Measurements from ENCODE around the gene SLC15A2.

The SLC15A2 gene

GRCh38 chr3:121988146-121988545, 93.9 kb downstream of the SLC15A2 start:
- no peak for DNase-seq

- DNase-seq = no peak
Observed at GRCh38 chr3:121989943-121990342, 95.7 kb downstream of the SLC15A2 start.

- DNase-seq = no peak
Observed at GRCh38 chr3:121992601-121993560, 98.7 kb downstream of the SLC15A2 start.

Measured in NCI-H1092 treated with DMSO at 0.1 percent for 48 hours (cell line).